Heart left ventricle (tissue), 16 donors: ENCODE measurements around the gene ARFGAP1. TPM values are rescaled to one million over a fixed set of nuclear protein-coding genes. Genes with fewer than 3 reads are reported as not detected.
A peak's percentile ranks its signal among the peaks of the same experiment; 100 is the strongest.

Experiments
- ATAC-seq, 4 donors: fragments of 200-7000 bp; cut with Tn5 transposase; one replicate each; pipeline ENCODE4 v1.9.1; 2020 to 2022; ENCODE audit warnings: moderate library complexity in 4 of 4, mild to moderate bottlenecking in 3 of 4, moderate number of reproducible peaks in 1 of 4
- DNase-seq, 5 donors: peaks; one replicate each; pipeline ENCODE4 v3.0.0-alpha.2; 2020
- H3K27ac ChIP-seq, 12 donors: fragments of 200-600 bp; sonication (generic) in 4 of 12; one replicate each; pipeline versions ENCODE4 v1.5.0 to v1.8.0; 2016 to 2022; ENCODE audit warnings: mild to moderate bottlenecking in 2 of 12
- H3K27me3 ChIP-seq, 9 donors: fragments of 200-600 bp; sonication (generic) in 2 of 9; one replicate each; pipeline versions ENCODE4 v1.5.1 to v1.8.0; 2016 to 2022; ENCODE audit warnings: mild to moderate bottlenecking in 3 of 9
- H3K36me3 ChIP-seq, 9 donors: fragments of 200-600 bp; sonication (generic) in 2 of 9; one replicate each; pipeline versions ENCODE4 v1.5.0 to v1.8.0; 2018 to 2022; ENCODE audit warnings: mild to moderate bottlenecking in 2 of 9
- H3K4me1 ChIP-seq, 12 donors: fragments of 200-600 bp; sonication (generic) in 4 of 12; one replicate each; pipeline versions ENCODE4 v1.5.0 to v1.8.0; 2016 to 2022; ENCODE audit warnings: mild to moderate bottlenecking in 3 of 12
- H3K4me3 ChIP-seq, 12 donors: fragments of 200-600 bp; sonication (generic) in 4 of 12; one replicate each; pipeline versions ENCODE4 v1.5.0 to v1.8.0; 2017 to 2022; ENCODE audit warnings: mild to moderate bottlenecking in 9 of 12, moderate library complexity in 4 of 12
- H3K9me3 ChIP-seq, 12 donors: fragments of 200-600 bp; sonication (generic) in 4 of 12; one replicate each; pipeline versions ENCODE4 v1.5.0 to v1.8.0; 2016 to 2022; ENCODE audit warnings: mild to moderate bottlenecking in 1 of 12
- POLR2A ChIP-seq, 2 donors: fragments of 450-650 bp; IDR thresholded peaks; one replicate each; pipeline ENCODE4 v1.6.1; 2017; ENCODE audit warnings: antibody characterized with exemption in 2 of 2, mild to moderate bottlenecking in 2 of 2, moderate library complexity in 2 of 2
- WGBS, 4 donors: extraction: QIAGEN DNeasy Blood & Tissue Kit in 2 of 4; methylation state at CpG; one replicate each; pipeline versions ENCODE4 v1.1.5 to v1.1.7; 2013 to 2018; 5-methylcytosine and 5-hydroxymethylcytosine counted together
- intact Hi-C, 10 donors: fragments of 100-400 bp; cut with DNase I; formaldehyde crosslinking; loops; one replicate each; pipeline versions ENCODE4 v1.11.1 to v1.14.2; 2022
- polyA plus RNA-seq, 2 donors: library from polyadenylated mRNA; stranded (reverse); fragments of 200-250 nt; gene quantifications; one replicate each; pipeline ENCODE4 v1.2.3, GENCODE V29; 2013
- total RNA-seq, 9 donors: library from RNA; depleted of rRNA in 2 of 9; stranded (reverse); fragments of >200 nt in 2 of 9; fragmentation: NEBNext Ultra II Directional in 3 of 9; extraction: Animal tissue kit (Norgen Biotek cat#: 25700) in 3 of 9; gene quantifications; one replicate each; pipeline versions ENCODE4 v1.1.0 to v1.2.4, GENCODE V29; 2016 to 2023
- TF ChIP-seq, protein P1 (sequence below), 12 donors: fragments of 200-600 bp; sonication (generic) in 4 of 12; IDR thresholded peaks; one replicate each; pipeline versions ENCODE4 v1.5.0 to v1.8.0; 2018 to 2022; ENCODE audit warnings: antibody characterized with exemption in 12 of 12, mild to moderate bottlenecking in 5 of 12
- donor health status: ischemic (EF 13 %, LVEDD 7.1; RV severe dilation, severe dysfunction).
- donor health status: healthy with polysubstance abuse.
- donor health status: DM: no; HTN: yes; CAD: no.
- donor health status: DM: no; HTN: no; CAD: no.
- donor health status: ischemic (EF 25% LVEDD 6.9; RV normal size, moderate dysfunction).
- donor health status: ischemic (EF 25% LVEDD 5.7; RV mildly dilated, moderate dysfunction).
- donor health status: healthy.
- donor health status: DM: yes; HTN: yes; CAD: no.
- donor health status: ischemic (EF 35%, LVEDD 5.7; RV mildly dilated, moderate dysfunction).
- donor health status: nonischemic (EF 11% LVEDD 7.7; RV severe dilation, severe dysfunction).
- donor health status: DM: yes; HTN: yes; CAD: no.
- donor health status: PGD.
- donor health status: ischemic (EF 29% LVEDD 5.4; RV normal size, mild dysfunction).
- donor health status: nonischemic (EF 23%, LVEDD 6.1; RV moderate dilation, normal function).

Gene ARFGAP1
- total and polyA plus RNA-seq, 11 donors = 14.3 to 51.6 (median 29.5) TPM

DNA sequence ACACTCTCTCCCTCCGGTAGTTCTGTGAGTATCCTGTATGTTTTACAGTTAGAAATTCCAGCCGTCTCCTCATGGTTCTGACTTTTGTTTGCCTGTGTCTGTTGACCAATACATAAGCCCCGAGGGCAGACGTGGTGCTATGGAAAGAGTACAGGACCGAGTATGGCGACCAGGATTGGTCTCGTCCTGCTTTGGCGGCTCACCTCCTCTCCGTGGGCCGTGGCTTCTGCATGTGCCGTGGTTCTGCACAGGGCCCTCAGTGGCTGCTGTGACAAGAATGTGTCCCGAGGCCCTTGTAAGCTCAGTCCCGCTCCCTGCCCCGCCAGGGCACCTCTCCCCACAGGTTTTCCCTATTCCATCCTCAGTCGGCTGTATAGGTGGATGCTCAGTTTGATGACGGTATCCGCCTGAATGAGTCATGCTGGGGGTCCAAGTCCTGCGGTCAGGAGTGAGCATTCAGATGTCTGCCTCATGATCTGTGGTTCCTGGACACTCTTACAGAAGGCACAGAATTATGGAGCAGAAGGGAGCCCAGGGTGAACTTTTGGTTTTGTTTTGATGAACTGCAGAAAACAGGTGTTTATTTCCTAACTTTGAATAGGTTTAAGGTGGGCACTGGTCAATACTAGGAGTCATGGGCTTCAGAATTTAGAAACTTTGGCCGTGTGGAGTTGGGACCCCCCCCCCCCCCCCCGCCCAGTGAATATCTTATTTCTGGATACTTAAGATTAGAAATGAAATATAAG lies 1.2 kb downstream of the ARFGAP1 start:
- ATAC-seq (no peak), DNase-seq (no peak)
- Histone ChIP-seq H3K36me3 (peaks cover 0 to 37% (median 28%) of the 10 kb centered on the region in 9 donors), H3K4me3 (peak overlapping the region; percentile 76 to 96 (median 88)), H3K9me3 (no peaks in the 10 kb centered on the region), H3K4me1 (peaks cover 2 to 29% (median 20%) of the 10 kb centered on the region in 12 donors), H3K27me3 (no peaks in the 10 kb centered on the region), H3K27ac (peak overlapping the region in 3 of 12 donors; percentile 37 to 84 (median 69))
- WGBS, 4 donors = 34 to 47% (median 39%) methylated on average over 18 to 20 of the region's 20 CpGs
- no peak for TF ChIP-seq POLR2A (IDR thresholded peaks at IDR 0.05)
- TF ChIP-seq, protein P1, sequence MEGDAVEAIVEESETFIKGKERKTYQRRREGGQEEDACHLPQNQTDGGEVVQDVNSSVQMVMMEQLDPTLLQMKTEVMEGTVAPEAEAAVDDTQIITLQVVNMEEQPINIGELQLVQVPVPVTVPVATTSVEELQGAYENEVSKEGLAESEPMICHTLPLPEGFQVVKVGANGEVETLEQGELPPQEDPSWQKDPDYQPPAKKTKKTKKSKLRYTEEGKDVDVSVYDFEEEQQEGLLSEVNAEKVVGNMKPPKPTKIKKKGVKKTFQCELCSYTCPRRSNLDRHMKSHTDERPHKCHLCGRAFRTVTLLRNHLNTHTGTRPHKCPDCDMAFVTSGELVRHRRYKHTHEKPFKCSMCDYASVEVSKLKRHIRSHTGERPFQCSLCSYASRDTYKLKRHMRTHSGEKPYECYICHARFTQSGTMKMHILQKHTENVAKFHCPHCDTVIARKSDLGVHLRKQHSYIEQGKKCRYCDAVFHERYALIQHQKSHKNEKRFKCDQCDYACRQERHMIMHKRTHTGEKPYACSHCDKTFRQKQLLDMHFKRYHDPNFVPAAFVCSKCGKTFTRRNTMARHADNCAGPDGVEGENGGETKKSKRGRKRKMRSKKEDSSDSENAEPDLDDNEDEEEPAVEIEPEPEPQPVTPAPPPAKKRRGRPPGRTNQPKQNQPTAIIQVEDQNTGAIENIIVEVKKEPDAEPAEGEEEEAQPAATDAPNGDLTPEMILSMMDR (IDR thresholded peaks at IDR 0.05) = no peak
- intact Hi-C loops = loop anchor here in 2 of 10 donors (5.0 kb wide), 1 partner anchor 57 kb away; the partner anchor contains the start of gene YTHDF1 (in 2 of the 2)

DNA sequence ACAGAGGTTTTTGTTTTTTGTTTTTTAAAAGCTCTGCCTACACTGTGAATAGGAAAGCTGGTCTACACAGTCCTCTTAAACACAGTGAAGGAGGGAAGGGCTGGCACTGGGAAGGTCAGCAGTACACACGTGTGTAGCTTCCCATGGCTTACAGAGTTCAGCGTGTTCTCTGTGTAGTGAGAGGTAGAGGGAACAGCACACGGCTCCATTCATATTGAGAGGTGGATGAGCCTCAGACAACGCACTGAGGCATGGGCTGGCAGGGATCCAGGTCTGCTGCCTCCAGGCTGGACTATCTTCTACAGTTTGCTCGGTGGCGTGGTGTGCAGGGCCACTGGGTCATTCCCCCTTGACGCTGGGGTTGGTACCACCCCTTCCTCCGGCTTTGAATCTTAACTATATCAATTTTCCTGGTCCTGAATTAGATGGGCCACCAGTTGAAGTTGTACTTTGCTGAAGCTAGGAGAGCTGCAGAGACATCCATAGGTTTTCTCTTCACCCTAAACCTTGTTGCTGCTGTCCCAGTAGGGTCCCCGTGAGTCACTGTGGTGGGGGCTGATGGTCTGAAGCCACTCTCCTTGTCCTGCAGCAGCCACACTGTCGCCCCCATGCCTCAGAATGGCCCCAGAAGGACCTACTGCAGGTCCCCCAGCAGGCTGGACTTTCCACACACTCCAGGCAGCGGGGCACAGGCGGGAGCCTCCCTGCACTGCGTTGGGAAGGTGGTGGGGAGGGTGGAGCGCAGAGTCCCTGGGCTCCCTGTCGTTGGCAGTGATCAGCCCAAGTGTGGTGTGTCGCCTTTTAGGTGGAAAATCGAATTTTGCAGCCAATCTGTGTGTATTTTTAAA lies 2.0 kb downstream of the ARFGAP1 start:
- Histone ChIP-seq H3K4me1 (peaks cover 2 to 34% (median 22%) of the 10 kb centered on the region in 12 donors), H3K4me3 (peak overlapping the region in 2 of 12 donors; percentile 10 to 90), H3K27ac (no peak overlapping the region), H3K27me3 (no peaks in the 10 kb centered on the region), H3K36me3 (peaks cover 0 to 45% (median 35%) of the 10 kb centered on the region in 9 donors), H3K9me3 (no peaks in the 10 kb centered on the region)
- no peak for TF ChIP-seq POLR2A (IDR thresholded peaks at IDR 0.05)
- TF ChIP-seq, protein P1 (IDR thresholded peaks at IDR 0.05) = no peak
- DNase-seq (no peak), ATAC-seq (no peak)
- intact Hi-C loops = loop anchor here in 2 of 10 donors (5.0 kb wide), 1 partner anchor 57 kb away; the partner anchor contains the start of gene YTHDF1 (in 2 of the 2)
- 67 to 78% (median 78%) methylated on average over 15 to 17 of the region's 17 CpGs for WGBS, 4 donors

DNA sequence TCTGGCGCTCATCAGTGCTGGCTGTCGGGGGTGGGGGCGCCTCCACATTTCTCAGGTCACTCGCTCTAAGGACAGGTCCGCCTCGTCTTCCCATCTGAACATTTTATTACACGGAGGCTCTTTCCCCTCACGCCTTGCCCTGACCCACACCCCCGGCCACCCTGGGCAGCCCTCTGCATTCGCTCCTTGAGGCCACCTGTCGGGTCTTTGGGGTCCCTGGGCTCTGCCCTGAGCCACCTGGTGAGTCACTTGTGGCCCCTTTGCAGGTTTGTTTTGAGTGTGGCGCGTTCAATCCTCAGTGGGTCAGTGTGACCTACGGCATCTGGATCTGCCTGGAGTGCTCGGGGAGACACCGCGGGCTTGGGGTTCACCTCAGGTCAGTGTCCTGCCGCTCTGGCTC lies 3.2 kb downstream of the ARFGAP1 start:
- Histone ChIP-seq H3K4me1 (peaks cover 2 to 34% (median 22%) of the 10 kb centered on the region in 12 donors), H3K9me3 (no peaks in the 10 kb centered on the region), H3K4me3 (no peak overlapping the region), H3K36me3 (peaks cover 0 to 57% (median 48%) of the 10 kb centered on the region in 9 donors), H3K27ac (no peak overlapping the region), H3K27me3 (no peaks in the 10 kb centered on the region)
- 89 to 95% (median 94%) methylated on average over 18 of the region's 18 CpGs for WGBS, 4 donors
- no peak for TF ChIP-seq POLR2A (IDR thresholded peaks at IDR 0.05)
- TF ChIP-seq, protein P1 (IDR thresholded peaks at IDR 0.05) = no peak
- DNase-seq (no peak), ATAC-seq (no peak)
- intact Hi-C loops = no loop called here

DNA sequence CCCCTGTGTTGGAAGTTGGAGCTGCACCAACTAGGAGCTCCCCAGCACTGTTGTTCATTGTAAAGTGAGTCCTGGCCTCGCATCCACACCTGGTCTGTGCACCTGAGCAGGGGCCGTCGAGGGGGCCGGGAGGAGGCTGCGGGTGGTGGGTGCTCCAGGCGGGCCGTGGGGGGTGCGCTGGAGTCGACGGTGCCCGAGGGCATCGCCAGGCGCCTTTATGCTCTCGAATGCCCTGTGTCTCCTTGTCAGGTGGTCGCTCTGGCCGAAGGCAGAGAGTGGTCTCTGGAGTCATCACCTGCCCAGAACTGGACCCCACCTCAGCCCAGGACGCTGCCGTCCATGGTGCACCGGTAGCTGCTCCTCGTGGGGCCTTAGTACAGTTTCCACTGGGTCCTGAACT lies 4.3 kb downstream of the ARFGAP1 start:
- Histone ChIP-seq H3K4me1 (peaks cover 1 to 30% (median 19%) of the 10 kb centered on the region in 12 donors), H3K27me3 (no peaks in the 10 kb centered on the region), H3K9me3 (no peaks in the 10 kb centered on the region), H3K4me3 (no peak overlapping the region), H3K27ac (no peak overlapping the region), H3K36me3 (peaks cover 0 to 66% (median 56%) of the 10 kb centered on the region in 9 donors)
- ATAC-seq (no peak), DNase-seq (no peak)
- 90 to 94% (median 94%) methylated on average over 17 to 20 of the region's 20 CpGs for WGBS, 4 donors
- TF ChIP-seq, protein P1 (IDR thresholded peaks at IDR 0.05) = no peak
- intact Hi-C loops = no loop called here
